HepG2 (cell line): ENCODE results near the gene IFNK. TPM values are rescaled to one million over a fixed set of nuclear protein-coding genes. Genes with fewer than 3 reads are reported as not detected.

ENCODE experiments used
- ATAD3A ChIP-seq: sonication (generic); formaldehyde crosslinking; IDR thresholded peaks from 2 replicates; pipeline ENCODE4 v1.4.0; 2020; ENCODE audit warnings: missing genetic modification reagents
- BCL6 ChIP-seq: IDR thresholded peaks from 2 replicates; pipeline ENCODE4 v1.6.1; 2016; ENCODE audit warnings: missing genetic modification reagents, missing compliant biosample characterization
- CBFB ChIP-seq: sonication (generic); formaldehyde crosslinking; IDR thresholded peaks from 2 replicates; pipeline ENCODE4 v1.4.0; 2020; ENCODE audit warnings: missing genetic modification reagents
- CEBPG ChIP-seq: IDR thresholded peaks from 2 replicates; pipeline ENCODE4 v1.6.1; 2016
- ELF1 ChIP-seq: sonication (generic); formaldehyde crosslinking; IDR thresholded peaks from 2 replicates; pipeline ENCODE4 v1.4.0; 2020; ENCODE audit warnings: missing genetic modification reagents
- GABPB1 ChIP-seq: IDR thresholded peaks from 2 replicates; pipeline ENCODE4 v1.6.1; 2016; ENCODE audit warnings: mild to moderate bottlenecking, missing genetic modification reagents, moderate library complexity, missing compliant biosample characterization
- JUN ChIP-seq: sonication (generic); formaldehyde crosslinking; IDR thresholded peaks from 2 replicates; pipeline ENCODE4 v1.4.0; 2020; ENCODE audit warnings: mild to moderate bottlenecking, missing genetic modification reagents
- MEF2D ChIP-seq: sonication (generic); formaldehyde crosslinking; IDR thresholded peaks from 2 replicates; pipeline ENCODE4 v1.5.1; 2020; ENCODE audit warnings: mild to moderate bottlenecking, missing genetic modification reagents
- MTF1 ChIP-seq: sonication (generic); formaldehyde crosslinking; IDR thresholded peaks from 2 replicates; pipeline ENCODE4 v1.5.0; 2020; ENCODE audit warnings: missing genetic modification reagents
- PCBP1 ChIP-seq: fragments of 200-400 bp; formaldehyde crosslinking; IDR thresholded peaks from 2 replicates; pipeline ENCODE4 v1.6.1; 2017; ENCODE audit warnings: mild to moderate bottlenecking, low read depth, low read length, borderline replicate concordance
- RNF2 ChIP-seq: fragments of 450-650 bp; conservative IDR thresholded peaks from 2 replicates; pipeline ENCODE4 v1.6.1; 2016; ENCODE audit warnings: low read depth
- SAP130 ChIP-seq: IDR thresholded peaks from 2 replicates; pipeline ENCODE4 v1.6.1; 2016; ENCODE audit warnings: low read depth
- SOX13 ChIP-seq, 3 experiments: fragments of 450-650 bp in 1 of 3; sonication (generic) in 1 of 3; formaldehyde crosslinking in 1 of 3; IDR thresholded peaks in 2 of 3; conservative IDR thresholded peaks in 1 of 3; 2 replicates each; pipeline versions ENCODE4 v1.5.0 to v1.6.1; 2016 to 2020; ENCODE audit warnings: antibody characterized with exemption in 1 of 3, mild to moderate bottlenecking in 1 of 3, missing compliant biosample characterization in 1 of 3, missing genetic modification reagents in 1 of 3, moderate library complexity in 1 of 3
- YEATS2 ChIP-seq: sonication (generic); formaldehyde crosslinking; IDR thresholded peaks from 2 replicates; pipeline ENCODE4 v1.4.0; 2020; ENCODE audit warnings: missing genetic modification reagents, borderline replicate concordance
- YEATS4 ChIP-seq: sonication (generic); formaldehyde crosslinking; IDR thresholded peaks from 2 replicates; pipeline ENCODE4 v1.4.0; 2020; ENCODE audit warnings: missing genetic modification reagents, borderline replicate concordance
- ZBTB1 ChIP-seq: sonication (generic); formaldehyde crosslinking; IDR thresholded peaks from 2 replicates; pipeline ENCODE4 v1.4.0; 2020; ENCODE audit warnings: missing genetic modification reagents, borderline replicate concordance
- ZBTB20 ChIP-seq: sonication (generic); formaldehyde crosslinking; IDR thresholded peaks from 2 replicates; pipeline ENCODE4 v1.8.1; 2023; ENCODE audit warnings: missing genetic modification reagents, low read depth, mild to moderate bottlenecking, borderline replicate concordance
- ZNF34 ChIP-seq: sonication (generic); formaldehyde crosslinking; IDR thresholded peaks from 2 replicates; pipeline ENCODE4 v1.4.0; 2020; ENCODE audit warnings: mild to moderate bottlenecking, missing genetic modification reagents, borderline replicate concordance
- ZNF605 ChIP-seq: sonication (generic); formaldehyde crosslinking; IDR thresholded peaks from 2 replicates; pipeline ENCODE4 v1.8.0; 2022; ENCODE audit warnings: mild to moderate bottlenecking, missing genetic modification reagents
- ZNF790 ChIP-seq: sonication (generic); formaldehyde crosslinking; IDR thresholded peaks from 2 replicates; pipeline ENCODE4 v1.8.0; 2022; ENCODE audit warnings: missing genetic modification reagents, mild to moderate bottlenecking, borderline replicate concordance
- polyA plus RNA-seq, 8 experiments: library from polyadenylated mRNA; depleted of rRNA in 3 of 8; stranded (reverse) in 7 of 8; unstranded in 1 of 8; fragments of >200 nt; fragmentation: Illumina TruSeq in 4 of 8; extraction: Trizol in 4 of 8; gene quantifications; 2 replicates each; pipeline versions ENCODE4 v1.2.1 to v1.2.3, GENCODE V29; 2011 to 2016; ENCODE audit warnings: low read depth in 4 of 8, missing spikeins in 1 of 8, mixed read lengths in 1 of 8; ENCODE audit not compliant: insufficient read depth in 1 of 8
- total RNA-seq, 5 experiments: library from RNA; depleted of rRNA; stranded (reverse); fragments of >200 nt; fragmentation: Illumina TruSeq; extraction: Trizol; gene quantifications; 2 replicates each; pipeline ENCODE4 v1.2.3, GENCODE V29; 2016; ENCODE audit warnings: low read depth in 1 of 5
- TF ChIP-seq, protein P1 (sequence below): sonication (generic); formaldehyde crosslinking; IDR thresholded peaks from 2 replicates; pipeline ENCODE4 v1.4.0; 2020; ENCODE audit warnings: missing genetic modification reagents, borderline replicate concordance
- TF ChIP-seq, protein P2 (sequence below): IDR thresholded peaks from 2 replicates; pipeline ENCODE4 v1.6.1; 2016; ENCODE audit warnings: missing genetic modification reagents, missing compliant biosample characterization
- TF ChIP-seq, protein P3 (sequence below): sonication (generic); formaldehyde crosslinking; IDR thresholded peaks from 2 replicates; pipeline ENCODE4 v1.4.0; 2020; ENCODE audit warnings: missing genetic modification reagents
- TF ChIP-seq, protein P4 (sequence below): sonication (generic); formaldehyde crosslinking; conservative IDR thresholded peaks from 2 replicates; pipeline ENCODE4 v1.4.0; 2020; ENCODE audit warnings: missing genetic modification reagents

IFNK gene
- total and polyA plus RNA-seq, 2 of the 13 experiments (the other 11 are each of a cell fraction or from before 2014, with no cell fraction given), result not detected

DNA sequence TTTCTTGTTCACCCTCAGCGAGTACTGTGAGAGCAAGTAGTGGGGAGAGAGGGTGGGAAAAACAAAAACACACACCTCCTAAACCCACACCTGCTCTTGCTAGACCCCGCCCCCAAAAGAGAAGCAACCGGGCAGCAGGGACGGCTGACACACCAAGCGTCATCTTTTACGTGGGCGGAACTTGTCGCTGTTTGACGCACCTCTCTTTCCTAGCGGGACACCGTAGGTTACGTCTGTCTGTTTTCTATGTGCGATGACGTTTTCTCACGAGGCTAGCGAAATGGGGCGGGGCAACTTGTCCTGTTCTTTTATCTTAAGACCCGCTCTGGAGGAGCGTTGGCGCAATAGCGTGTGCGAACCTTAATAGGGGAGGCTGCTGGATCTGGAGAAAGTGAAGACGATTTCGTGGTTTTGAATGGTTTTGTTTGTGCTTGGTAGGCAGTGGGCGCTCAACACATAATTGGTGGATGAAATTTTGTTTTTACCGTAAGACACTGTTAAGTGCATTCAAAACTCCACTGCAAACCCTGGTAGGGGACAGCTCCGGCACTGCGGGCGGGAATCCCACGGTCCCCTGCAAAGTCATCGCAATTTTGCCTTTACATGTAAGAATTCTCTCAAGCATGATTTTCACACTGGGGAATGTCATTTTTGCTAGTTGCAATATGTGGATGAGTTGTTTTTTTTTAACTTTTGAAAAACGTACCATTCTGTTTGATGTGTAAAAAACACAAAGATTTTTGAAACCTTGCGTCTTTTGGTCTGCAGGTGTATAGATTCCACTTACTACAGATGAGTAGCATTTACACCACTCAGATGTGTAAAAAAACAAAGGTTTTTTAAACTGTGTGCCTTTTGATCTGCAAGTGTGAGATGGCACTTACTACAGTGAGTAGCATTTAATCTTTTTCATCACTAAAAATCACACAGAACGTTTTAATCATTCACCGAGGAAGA lies 49.8 kb downstream of the IFNK start (continued):
- TF ChIP-seq, protein P1, sequence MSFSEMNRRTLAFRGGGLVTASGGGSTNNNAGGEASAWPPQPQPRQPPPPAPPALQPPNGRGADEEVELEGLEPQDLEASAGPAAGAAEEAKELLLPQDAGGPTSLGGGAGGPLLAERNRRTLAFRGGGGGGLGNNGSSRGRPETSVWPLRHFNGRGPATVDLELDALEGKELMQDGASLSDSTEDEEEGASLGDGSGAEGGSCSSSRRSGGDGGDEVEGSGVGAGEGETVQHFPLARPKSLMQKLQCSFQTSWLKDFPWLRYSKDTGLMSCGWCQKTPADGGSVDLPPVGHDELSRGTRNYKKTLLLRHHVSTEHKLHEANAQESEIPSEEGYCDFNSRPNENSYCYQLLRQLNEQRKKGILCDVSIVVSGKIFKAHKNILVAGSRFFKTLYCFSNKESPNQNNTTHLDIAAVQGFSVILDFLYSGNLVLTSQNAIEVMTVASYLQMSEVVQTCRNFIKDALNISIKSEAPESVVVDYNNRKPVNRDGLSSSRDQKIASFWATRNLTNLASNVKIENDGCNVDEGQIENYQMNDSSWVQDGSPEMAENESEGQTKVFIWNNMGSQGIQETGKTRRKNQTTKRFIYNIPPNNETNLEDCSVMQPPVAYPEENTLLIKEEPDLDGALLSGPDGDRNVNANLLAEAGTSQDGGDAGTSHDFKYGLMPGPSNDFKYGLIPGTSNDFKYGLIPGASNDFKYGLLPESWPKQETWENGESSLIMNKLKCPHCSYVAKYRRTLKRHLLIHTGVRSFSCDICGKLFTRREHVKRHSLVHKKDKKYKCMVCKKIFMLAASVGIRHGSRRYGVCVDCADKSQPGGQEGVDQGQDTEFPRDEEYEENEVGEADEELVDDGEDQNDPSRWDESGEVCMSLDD (CRISPR knock-in tag), result no peak
- peak; percentile 77; the same call in 1 of the 2 replicates for TF ChIP-seq RNF2
- TF ChIP-seq ZNF34 (CRISPR knock-in tag), result no peak
- TF ChIP-seq MTF1 (CRISPR knock-in tag), result no peak
- TF ChIP-seq, protein P2, sequence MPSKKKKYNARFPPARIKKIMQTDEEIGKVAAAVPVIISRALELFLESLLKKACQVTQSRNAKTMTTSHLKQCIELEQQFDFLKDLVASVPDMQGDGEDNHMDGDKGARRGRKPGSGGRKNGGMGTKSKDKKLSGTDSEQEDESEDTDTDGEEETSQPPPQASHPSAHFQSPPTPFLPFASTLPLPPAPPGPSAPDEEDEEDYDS (CRISPR knock-in tag), result peak; percentile 61; the same call in 1 of the 2 replicates
- no peak for TF ChIP-seq ATAD3A (CRISPR knock-in tag)
- TF ChIP-seq MEF2D (CRISPR knock-in tag), result no peak
- peak; percentile 88 for TF ChIP-seq YEATS2 (CRISPR knock-in tag)
- peak; percentile 87 for TF ChIP-seq SAP130
- no peak for TF ChIP-seq SOX13 (IDR thresholded peaks at IDR 0.05)
- TF ChIP-seq SOX13 (CRISPR knock-in tag; conservative IDR thresholded peaks at IDR 0.05 in 1 of 2, IDR thresholded peaks at IDR 0.05 in 1 of 2), result no peak
- peak; percentile 64; the same call in 1 of the 2 replicates for TF ChIP-seq ZNF605 (CRISPR knock-in tag)
- TF ChIP-seq YEATS4 (CRISPR knock-in tag), result no peak; the same call in 1 of the 2 replicates
- TF ChIP-seq, protein P3, sequence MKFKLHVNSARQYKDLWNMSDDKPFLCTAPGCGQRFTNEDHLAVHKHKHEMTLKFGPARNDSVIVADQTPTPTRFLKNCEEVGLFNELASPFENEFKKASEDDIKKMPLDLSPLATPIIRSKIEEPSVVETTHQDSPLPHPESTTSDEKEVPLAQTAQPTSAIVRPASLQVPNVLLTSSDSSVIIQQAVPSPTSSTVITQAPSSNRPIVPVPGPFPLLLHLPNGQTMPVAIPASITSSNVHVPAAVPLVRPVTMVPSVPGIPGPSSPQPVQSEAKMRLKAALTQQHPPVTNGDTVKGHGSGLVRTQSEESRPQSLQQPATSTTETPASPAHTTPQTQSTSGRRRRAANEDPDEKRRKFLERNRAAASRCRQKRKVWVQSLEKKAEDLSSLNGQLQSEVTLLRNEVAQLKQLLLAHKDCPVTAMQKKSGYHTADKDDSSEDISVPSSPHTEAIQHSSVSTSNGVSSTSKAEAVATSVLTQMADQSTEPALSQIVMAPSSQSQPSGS (CRISPR knock-in tag), result peak; percentile 87
- TF ChIP-seq CBFB (CRISPR knock-in tag), result peak; percentile 36; the same call in 1 of the 2 replicates
- 0 out of 2 replicates have a peak, but pooled peaks have one; percentile 20 for TF ChIP-seq JUN (CRISPR knock-in tag)
- TF ChIP-seq CEBPG, result peak; percentile 52
- TF ChIP-seq ZBTB20 (CRISPR knock-in tag), result 0 out of 2 replicates have a peak, but pooled peaks have one; percentile 39
- no peak for TF ChIP-seq PCBP1
- TF ChIP-seq, protein P4, sequence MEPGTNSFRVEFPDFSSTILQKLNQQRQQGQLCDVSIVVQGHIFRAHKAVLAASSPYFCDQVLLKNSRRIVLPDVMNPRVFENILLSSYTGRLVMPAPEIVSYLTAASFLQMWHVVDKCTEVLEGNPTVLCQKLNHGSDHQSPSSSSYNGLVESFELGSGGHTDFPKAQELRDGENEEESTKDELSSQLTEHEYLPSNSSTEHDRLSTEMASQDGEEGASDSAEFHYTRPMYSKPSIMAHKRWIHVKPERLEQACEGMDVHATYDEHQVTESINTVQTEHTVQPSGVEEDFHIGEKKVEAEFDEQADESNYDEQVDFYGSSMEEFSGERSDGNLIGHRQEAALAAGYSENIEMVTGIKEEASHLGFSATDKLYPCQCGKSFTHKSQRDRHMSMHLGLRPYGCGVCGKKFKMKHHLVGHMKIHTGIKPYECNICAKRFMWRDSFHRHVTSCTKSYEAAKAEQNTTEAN, result 0 out of 2 replicates have a peak, but pooled peaks have one; percentile 34
- TF ChIP-seq GABPB1 (CRISPR knock-in tag), result peak; percentile 89
- TF ChIP-seq ZBTB1 (CRISPR knock-in tag), result no peak
- no peak for TF ChIP-seq ZNF790 (CRISPR knock-in tag)
- TF ChIP-seq BCL6, result 0 out of 2 replicates have a peak, but pooled peaks have one; percentile 26
- peak; percentile 77 for TF ChIP-seq ELF1 (CRISPR knock-in tag)
